ENCODE measurements around the gene HS3ST2. TPM values are rescaled to one million over a fixed set of nuclear protein-coding genes. Genes with fewer than 3 reads are reported as not detected.

Gene HS3ST2
- total RNA-seq, 1 experiment from 2014 or later, result 0.24 TPM

- ChIA-PET CTCF (no interaction called here), POLR2A (ENCODE audit: low non-redundant PET) (no interaction called here)
- no peak for DNase-seq (ENCODE audit: low spot score)
- Histone ChIP-seq H3K27ac (ENCODE audit: low read depth, low read length, poor library complexity, severe bottlenecking) (no peak overlapping the region), H3K4me3 (ENCODE audit: low read depth, low read length, poor library complexity, severe bottlenecking) (no peak overlapping the region), H3K36me3 (ENCODE audit: insufficient read depth, low read length, poor library complexity, severe bottlenecking) (no peaks in the 10 kb centered on the region), H3K27me3 (replicated peaks; ENCODE audit: insufficient read depth, low read depth, low read length, poor library complexity) (no peaks in the 10 kb centered on the region), H3K9me3 (ENCODE audit: low read depth, low read length, poor library complexity, severe bottlenecking) (no peaks in the 10 kb centered on the region), H3K4me1 (ENCODE audit: insufficient read depth, low read length, poor library complexity, severe bottlenecking) (no peaks in the 10 kb centered on the region)
- BruUV-seq (replicated peaks), result no TSS peak
- no peak for TF ChIP-seq CTCF (conservative IDR thresholded peaks at IDR 0.05; ENCODE audit: low read depth, low read length)
- no peak for TF ChIP-seq EZH2 (IDR thresholded peaks at IDR 0.05; ENCODE audit: borderline replicate concordance, low read depth, low read length, poor library complexity, severe bottlenecking)
- intact Hi-C loops (cut with micrococcal nuclease; ENCODE audit: unreplicated experiment), result no loop called here
Observed at GRCh38 chr16:22864375-22864774, 50.4 kb downstream of the HS3ST2 start.

GRCh38 chr16:22868593-22869224, 54.7 kb downstream of the HS3ST2 start:
- BruUV-seq (replicated peaks), result no TSS peak
- CTCF ChIA-PET, result no interaction called here
- Histone ChIP-seq H3K27me3 (replicated peaks; ENCODE audit: insufficient read depth, low read depth, low read length, poor library complexity) (peaks cover 3% of the 10 kb centered on the region), H3K36me3 (ENCODE audit: insufficient read depth, low read length, poor library complexity, severe bottlenecking) (no peaks in the 10 kb centered on the region), H3K4me1 (ENCODE audit: insufficient read depth, low read length, poor library complexity, severe bottlenecking) (no peaks in the 10 kb centered on the region), H3K9me3 (ENCODE audit: low read depth, low read length, poor library complexity, severe bottlenecking) (no peaks in the 10 kb centered on the region), H3K4me3 (ENCODE audit: low read depth, low read length, poor library complexity, severe bottlenecking) (no peak overlapping the region), H3K27ac (ENCODE audit: low read depth, low read length, poor library complexity, severe bottlenecking) (no peak overlapping the region)
- POLR2A ChIA-PET (ENCODE audit: low non-redundant PET), result no interaction called here
- DNase-seq (ENCODE audit: low spot score), result no peak
- intact Hi-C loops (cut with micrococcal nuclease; ENCODE audit: unreplicated experiment), result no loop called here
- TF ChIP-seq EZH2 (IDR thresholded peaks at IDR 0.05; ENCODE audit: borderline replicate concordance, low read depth, low read length, poor library complexity, severe bottlenecking), result no peak
- no peak for TF ChIP-seq CTCF (conservative IDR thresholded peaks at IDR 0.05; ENCODE audit: low read depth, low read length)

- H3K4me1 ChIP-seq (ENCODE audit: insufficient read depth, low read length, poor library complexity, severe bottlenecking), result no peaks in the 10 kb centered on the region
- no peak for TF ChIP-seq CTCF (conservative IDR thresholded peaks at IDR 0.05; ENCODE audit: low read depth, low read length)
- TF ChIP-seq EZH2 (IDR thresholded peaks at IDR 0.05; ENCODE audit: borderline replicate concordance, low read depth, low read length, poor library complexity, severe bottlenecking), result no peak
- no peaks in the 10 kb centered on the region for H3K36me3 ChIP-seq (ENCODE audit: insufficient read depth, low read length, poor library complexity, severe bottlenecking)
- no peak for DNase-seq (ENCODE audit: low spot score)
- H3K4me3 ChIP-seq (ENCODE audit: low read depth, low read length, poor library complexity, severe bottlenecking), result no peak overlapping the region
- peaks cover 3% of the 10 kb centered on the region for H3K27me3 ChIP-seq (replicated peaks; ENCODE audit: insufficient read depth, low read depth, low read length, poor library complexity)
- BruUV-seq (replicated peaks), result no TSS peak
- CTCF ChIA-PET, result no interaction called here
- POLR2A ChIA-PET (ENCODE audit: low non-redundant PET), result no interaction called here
- no peak overlapping the region for H3K27ac ChIP-seq (ENCODE audit: low read depth, low read length, poor library complexity, severe bottlenecking)
- no peaks in the 10 kb centered on the region for H3K9me3 ChIP-seq (ENCODE audit: low read depth, low read length, poor library complexity, severe bottlenecking)
- intact Hi-C loops (cut with micrococcal nuclease; ENCODE audit: unreplicated experiment), result no loop called here
Observed at GRCh38 chr16:22871861-22872260, 57.9 kb downstream of the HS3ST2 start.
